H9 (cell line): ENCODE measurements around the gene HOXD11. TPM values are rescaled to one million over a fixed set of nuclear protein-coding genes. Genes with fewer than 3 reads are reported as not detected.

Experiments used
- DNase-seq: peaks from one replicate; pipeline ENCODE4 v3.0.0-alpha.2; 2017
- H2AFZ ChIP-seq: one replicate; pipeline ENCODE4 v1.6.1; 2013; ENCODE audit warnings: mild to moderate bottlenecking, low read length, control low read depth, moderate library complexity
- H2AK5ac ChIP-seq: 2 replicates; pipeline ENCODE4 v1.6.1; 2013; ENCODE audit warnings: low read length, control low read depth, mixed read lengths; ENCODE audit not compliant: insufficient read length
- H2BK120ac ChIP-seq: one replicate; pipeline ENCODE4 v1.6.1; 2013; ENCODE audit warnings: low read depth, mild to moderate bottlenecking, low read length, control low read depth, inconsistent platforms; ENCODE audit not compliant: poor library complexity, severe bottlenecking
- H2BK12ac ChIP-seq: 2 replicates; pipeline ENCODE4 v1.6.1; 2013; ENCODE audit warnings: low read length, control low read depth, mixed read lengths, low read depth; ENCODE audit not compliant: insufficient read length
- H2BK15ac ChIP-seq: 2 replicates; pipeline ENCODE4 v1.6.1; 2013; ENCODE audit warnings: low read depth, low read length, control low read depth
- H2BK20ac ChIP-seq: one replicate; pipeline ENCODE4 v1.6.1; 2013; ENCODE audit warnings: low read depth, mild to moderate bottlenecking, low read length, control low read depth, inconsistent platforms; ENCODE audit not compliant: poor library complexity, severe bottlenecking
- H2BK5ac ChIP-seq: 2 replicates; pipeline ENCODE4 v1.6.1; 2013; ENCODE audit warnings: low read length, control low read depth, mixed read lengths; ENCODE audit not compliant: insufficient read length
- H3K14ac ChIP-seq: 2 replicates; pipeline ENCODE4 v1.6.1; 2013; ENCODE audit warnings: low read length, control low read depth; ENCODE audit not compliant: insufficient read depth
- H3K18ac ChIP-seq: 2 replicates; pipeline ENCODE4 v1.6.1; 2013; ENCODE audit warnings: low read depth, mild to moderate bottlenecking, mixed read lengths, low read length, control low read depth; ENCODE audit not compliant: insufficient read length
- H3K23ac ChIP-seq: 2 replicates; pipeline ENCODE4 v1.6.1; 2013; ENCODE audit warnings: low read length, control low read depth, mixed read lengths, low read depth; ENCODE audit not compliant: insufficient read length
- H3K23me2 ChIP-seq: 2 replicates; pipeline ENCODE4 v1.6.1; 2013; ENCODE audit warnings: low read depth, mild to moderate bottlenecking, mixed read lengths, low read length, control low read depth; ENCODE audit not compliant: insufficient read length, poor library complexity, severe bottlenecking
- H3K27ac ChIP-seq: 2 replicates; pipeline ENCODE4 v1.5.1; 2013; ENCODE audit warnings: low read length, control low read depth, mixed read lengths, low read depth; ENCODE audit not compliant: insufficient read length
- H3K27me3 ChIP-seq: 2 replicates; pipeline ENCODE4 v1.6.1; 2013; ENCODE audit warnings: low read length, control low read depth, inconsistent platforms; ENCODE audit not compliant: insufficient read depth
- H3K4ac ChIP-seq: 2 replicates; pipeline ENCODE4 v1.6.1; 2013; ENCODE audit warnings: low read depth, mild to moderate bottlenecking, control low read depth, inconsistent platforms, low read length, moderate library complexity
- H3K4me1 ChIP-seq: 2 replicates; pipeline ENCODE4 v1.6.1; 2013; ENCODE audit warnings: low read length, control low read depth, inconsistent platforms; ENCODE audit not compliant: insufficient read depth
- H3K4me2 ChIP-seq: 2 replicates; pipeline ENCODE4 v1.6.1; 2013; ENCODE audit warnings: low read length, control low read depth, mixed read lengths; ENCODE audit not compliant: insufficient read length, insufficient read depth
- H3K56ac ChIP-seq: 2 replicates; pipeline ENCODE4 v1.6.1; 2013; ENCODE audit warnings: low read depth, mild to moderate bottlenecking, mixed read lengths, low read length, control low read depth; ENCODE audit not compliant: insufficient read length
- H3K79me1 ChIP-seq: 2 replicates; pipeline ENCODE4 v1.6.1; 2013; ENCODE audit warnings: low read depth, mild to moderate bottlenecking, moderate library complexity, low read length, control low read depth, inconsistent platforms; ENCODE audit not compliant: insufficient read depth, poor library complexity, severe bottlenecking
- H3K79me2 ChIP-seq: 2 replicates; pipeline ENCODE4 v1.6.1; 2013; ENCODE audit warnings: low read length, control low read depth, inconsistent platforms; ENCODE audit not compliant: insufficient read depth
- H3K9ac ChIP-seq: 2 replicates; pipeline ENCODE4 v1.6.1; 2013; ENCODE audit warnings: low read length, control low read depth, mixed read lengths; ENCODE audit not compliant: insufficient read length; ENCODE audit errors: extremely low read depth
- H3K9me3 ChIP-seq: one replicate; pipeline ENCODE4 v1.6.1; 2013; ENCODE audit warnings: low read depth, low read length, inconsistent platforms; ENCODE audit not compliant: control insufficient read depth
- H3T11ph ChIP-seq: one replicate; pipeline ENCODE4 v1.6.1; 2013; ENCODE audit warnings: mild to moderate bottlenecking, low read length, control low read depth, inconsistent platforms
- H4K20me1 ChIP-seq: one replicate; pipeline ENCODE4 v1.6.1; 2013; ENCODE audit not compliant: control insufficient read depth, insufficient read length, insufficient read depth
- H4K5ac ChIP-seq: 2 replicates; pipeline ENCODE4 v1.6.1; 2013; ENCODE audit warnings: low read depth, mild to moderate bottlenecking, mixed read lengths, low read length, control low read depth; ENCODE audit not compliant: insufficient read length
- H4K8ac ChIP-seq: replicated peaks from 2 replicates; pipeline ENCODE4 v1.6.1; 2013; ENCODE audit warnings: low read length, control low read depth, mixed read lengths, low read depth; ENCODE audit not compliant: insufficient read length
- H4K91ac ChIP-seq: 2 replicates; pipeline ENCODE4 v1.6.1; 2013; ENCODE audit warnings: low read depth, mild to moderate bottlenecking, moderate library complexity, mixed read lengths, low read length, control low read depth; ENCODE audit not compliant: insufficient read length
- H3K27ac Mint-ChIP-seq, 3 experiments: 2 replicates in 2 of 3; 3 replicates in 1 of 3; pipeline ENCODE4 v1.8.0; 2020 to 2021; ENCODE audit warnings: mixed read lengths in 3 of 3, mild to moderate bottlenecking in 1 of 3, moderate library complexity in 1 of 3
- H3K27me3 Mint-ChIP-seq: 2 replicates; pipeline ENCODE4 v1.8.0; 2021; ENCODE audit warnings: low read depth, mild to moderate bottlenecking, moderate library complexity, mixed read lengths
- H3K36me3 Mint-ChIP-seq, 3 experiments: 2 replicates in 2 of 3; 3 replicates in 1 of 3; pipeline ENCODE4 v1.8.0; 2020 to 2021; ENCODE audit warnings: low read depth in 3 of 3, mixed read lengths in 3 of 3; ENCODE audit not compliant: insufficient read depth in 1 of 3
- H3K4me1 Mint-ChIP-seq, 2 experiments: 2 replicates each; pipeline ENCODE4 v1.8.0; 2020; ENCODE audit warnings: mixed read lengths in 2 of 2
- H3K4me3 Mint-ChIP-seq, 2 experiments: 2 replicates in 1 of 2; 3 replicates in 1 of 2; pipeline ENCODE4 v1.8.0; 2020 to 2021; ENCODE audit warnings: mild to moderate bottlenecking in 2 of 2, mixed read lengths in 2 of 2, moderate library complexity in 1 of 2
- H3K9me3 Mint-ChIP-seq, 2 experiments: 2 replicates in 1 of 2; 3 replicates in 1 of 2; pipeline ENCODE4 v1.8.0; 2020; ENCODE audit warnings: mild to moderate bottlenecking in 2 of 2, mixed read lengths in 2 of 2, moderate library complexity in 1 of 2
- WGBS: extraction: QIAGEN DNeasy Blood & Tissue Kit; methylation state at CpG from one replicate; pipeline ENCODE4 v1.1.7; 2013; ENCODE audit warnings: missing lambda C conversion rate, low lambda C conversion rate, mixed read lengths; ENCODE audit not compliant: insufficient read length; ENCODE audit errors: extremely low coverage; 5-methylcytosine and 5-hydroxymethylcytosine counted together
- total RNA-seq: library from RNA; stranded (reverse); gene quantifications from 2 replicates; pipeline ENCODE4 v1.2.1, GENCODE V29; 2021
- TF ChIP-seq, protein P1 (sequence below): fragments of 200-600 bp; sonication (generic); conservative IDR thresholded peaks from 3 replicates; pipeline ENCODE4 v1.8.0; 2021; ENCODE audit warnings: antibody characterized with exemption, mild to moderate bottlenecking

The HOXD11 gene
- total RNA-seq, 1 experiment from 2014 or later, result not detected

DNA sequence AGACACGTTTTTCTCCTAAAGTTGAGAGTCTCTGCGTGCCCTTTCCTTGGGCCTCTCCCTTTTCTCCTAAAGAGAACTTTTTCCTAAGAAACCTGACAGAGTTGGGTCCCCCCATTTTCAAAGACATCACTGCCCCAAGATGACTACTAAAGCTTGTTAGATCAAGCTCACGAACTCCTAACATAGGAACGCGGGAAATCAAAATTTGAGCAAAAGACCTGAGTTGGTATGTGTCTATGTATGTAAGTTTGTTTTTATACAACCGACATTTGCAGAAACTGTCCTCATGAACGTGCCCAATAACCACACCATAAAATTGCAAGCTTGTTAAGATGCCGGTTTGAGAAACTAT lies 13.2 kb upstream of the HOXD11 start:
- Histone ChIP-seq H2BK20ac (no peak overlapping the region), H2BK15ac (no peak overlapping the region), H3K4ac (no peak overlapping the region), H3K18ac (no peak overlapping the region), H3K56ac (no peak overlapping the region), H3K23ac (no peak overlapping the region), H3K23me2 (peaks cover 5% of the 10 kb centered on the region), H3K9ac (no peak overlapping the region), H3K4me2 (peak overlapping the region; percentile 43), H3K79me1 (no peaks in the 10 kb centered on the region), H2BK120ac (no peak overlapping the region), H2BK5ac (no peak overlapping the region), H2BK12ac (no peak overlapping the region), H4K8ac (no peak overlapping the region), H4K5ac (no peak overlapping the region), H3K79me2 (no peaks in the 10 kb centered on the region), H3K14ac (no peak overlapping the region), H3K27me3 (peaks cover 83% of the 10 kb centered on the region), H4K20me1 (no peaks in the 10 kb centered on the region), H3K4me1 (peaks cover 6% of the 10 kb centered on the region), H2AFZ (no peak overlapping the region), H3K9me3 (no peaks in the 10 kb centered on the region), H2AK5ac (no peak overlapping the region), H3T11ph (no peak overlapping the region), H3K27ac (no peak overlapping the region), H4K91ac (no peak overlapping the region)
- Mint-ChIP-seq H3K27ac (no peak overlapping the region), H3K27me3 (peaks cover 97% of the 10 kb centered on the region), H3K36me3 (peaks cover 0 to 3% (median 0%) of the 10 kb centered on the region in 3 experiments; a peak in 2 of 7 replicates), H3K9me3 (peaks cover 8 to 28% of the 10 kb centered on the region in 2 experiments; a peak in 4 of 5 replicates), H3K4me1 (peaks cover 25 to 38% of the 10 kb centered on the region in 2 experiments), H3K4me3 (peak overlapping the region in 1 of 2 experiments; percentile 31; a peak in 3 of 5 replicates)
- no peak for DNase-seq
- no CpG with 5 or more reads among the region's 8 CpGs for whole genome bisulfite sequencing
- TF ChIP-seq, protein P1, sequence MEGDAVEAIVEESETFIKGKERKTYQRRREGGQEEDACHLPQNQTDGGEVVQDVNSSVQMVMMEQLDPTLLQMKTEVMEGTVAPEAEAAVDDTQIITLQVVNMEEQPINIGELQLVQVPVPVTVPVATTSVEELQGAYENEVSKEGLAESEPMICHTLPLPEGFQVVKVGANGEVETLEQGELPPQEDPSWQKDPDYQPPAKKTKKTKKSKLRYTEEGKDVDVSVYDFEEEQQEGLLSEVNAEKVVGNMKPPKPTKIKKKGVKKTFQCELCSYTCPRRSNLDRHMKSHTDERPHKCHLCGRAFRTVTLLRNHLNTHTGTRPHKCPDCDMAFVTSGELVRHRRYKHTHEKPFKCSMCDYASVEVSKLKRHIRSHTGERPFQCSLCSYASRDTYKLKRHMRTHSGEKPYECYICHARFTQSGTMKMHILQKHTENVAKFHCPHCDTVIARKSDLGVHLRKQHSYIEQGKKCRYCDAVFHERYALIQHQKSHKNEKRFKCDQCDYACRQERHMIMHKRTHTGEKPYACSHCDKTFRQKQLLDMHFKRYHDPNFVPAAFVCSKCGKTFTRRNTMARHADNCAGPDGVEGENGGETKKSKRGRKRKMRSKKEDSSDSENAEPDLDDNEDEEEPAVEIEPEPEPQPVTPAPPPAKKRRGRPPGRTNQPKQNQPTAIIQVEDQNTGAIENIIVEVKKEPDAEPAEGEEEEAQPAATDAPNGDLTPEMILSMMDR, result no peak
